Fibroblast of villous mesenchyme (primary cell): Measurements from ENCODE around the gene C1D. TPM values are rescaled to one million over a fixed set of nuclear protein-coding genes. Genes with fewer than 3 reads are reported as not detected.

Source experiments
- DNase-seq: peaks from one replicate; pipeline ENCODE4 v3.0.0-alpha.2; 2010; ENCODE audit warnings: low read depth
- H3K4me3 ChIP-seq: 2 replicates; pipeline ENCODE4 v1.5.1; 2011; ENCODE audit warnings: low read depth, mild to moderate bottlenecking, low read length
- total RNA-seq: library from RNA; depleted of rRNA; stranded (reverse); fragments of >200 nt; gene quantifications from 2 replicates; pipeline ENCODE4 v1.2.3, GENCODE V29; 2012
- TF ChIP-seq, protein P1 (sequence below): IDR thresholded peaks from 2 replicates; pipeline ENCODE4 v1.5.1; 2012; ENCODE audit warnings: low read depth, mild to moderate bottlenecking, low read length; ENCODE audit not compliant: insufficient read depth

Gene C1D
- total RNA-seq, 1 donor = 31.5 TPM

DNA sequence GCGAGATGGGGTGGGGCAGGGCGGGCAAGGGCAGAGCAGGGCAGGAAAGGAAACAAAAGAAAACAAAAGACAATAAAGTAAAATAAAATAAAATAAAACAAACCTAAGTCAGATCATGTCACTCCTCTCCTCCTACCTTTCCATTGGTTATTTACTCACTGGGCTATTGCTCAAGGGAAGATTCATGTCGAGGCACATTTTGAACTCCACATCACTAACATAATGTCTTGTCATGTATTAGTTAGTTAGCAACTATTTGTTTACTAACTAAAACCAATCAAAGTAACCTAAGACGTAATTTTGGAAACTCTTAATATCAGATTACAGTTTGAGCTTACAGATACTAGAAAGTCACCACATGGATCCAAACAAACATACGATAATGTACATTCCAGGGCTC, 2.2 kb downstream of the C1D start:
- TF ChIP-seq, protein P1, sequence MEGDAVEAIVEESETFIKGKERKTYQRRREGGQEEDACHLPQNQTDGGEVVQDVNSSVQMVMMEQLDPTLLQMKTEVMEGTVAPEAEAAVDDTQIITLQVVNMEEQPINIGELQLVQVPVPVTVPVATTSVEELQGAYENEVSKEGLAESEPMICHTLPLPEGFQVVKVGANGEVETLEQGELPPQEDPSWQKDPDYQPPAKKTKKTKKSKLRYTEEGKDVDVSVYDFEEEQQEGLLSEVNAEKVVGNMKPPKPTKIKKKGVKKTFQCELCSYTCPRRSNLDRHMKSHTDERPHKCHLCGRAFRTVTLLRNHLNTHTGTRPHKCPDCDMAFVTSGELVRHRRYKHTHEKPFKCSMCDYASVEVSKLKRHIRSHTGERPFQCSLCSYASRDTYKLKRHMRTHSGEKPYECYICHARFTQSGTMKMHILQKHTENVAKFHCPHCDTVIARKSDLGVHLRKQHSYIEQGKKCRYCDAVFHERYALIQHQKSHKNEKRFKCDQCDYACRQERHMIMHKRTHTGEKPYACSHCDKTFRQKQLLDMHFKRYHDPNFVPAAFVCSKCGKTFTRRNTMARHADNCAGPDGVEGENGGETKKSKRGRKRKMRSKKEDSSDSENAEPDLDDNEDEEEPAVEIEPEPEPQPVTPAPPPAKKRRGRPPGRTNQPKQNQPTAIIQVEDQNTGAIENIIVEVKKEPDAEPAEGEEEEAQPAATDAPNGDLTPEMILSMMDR = no peak
- H3K4me3 ChIP-seq = no peak overlapping the region
- no peak for DNase-seq

DNA sequence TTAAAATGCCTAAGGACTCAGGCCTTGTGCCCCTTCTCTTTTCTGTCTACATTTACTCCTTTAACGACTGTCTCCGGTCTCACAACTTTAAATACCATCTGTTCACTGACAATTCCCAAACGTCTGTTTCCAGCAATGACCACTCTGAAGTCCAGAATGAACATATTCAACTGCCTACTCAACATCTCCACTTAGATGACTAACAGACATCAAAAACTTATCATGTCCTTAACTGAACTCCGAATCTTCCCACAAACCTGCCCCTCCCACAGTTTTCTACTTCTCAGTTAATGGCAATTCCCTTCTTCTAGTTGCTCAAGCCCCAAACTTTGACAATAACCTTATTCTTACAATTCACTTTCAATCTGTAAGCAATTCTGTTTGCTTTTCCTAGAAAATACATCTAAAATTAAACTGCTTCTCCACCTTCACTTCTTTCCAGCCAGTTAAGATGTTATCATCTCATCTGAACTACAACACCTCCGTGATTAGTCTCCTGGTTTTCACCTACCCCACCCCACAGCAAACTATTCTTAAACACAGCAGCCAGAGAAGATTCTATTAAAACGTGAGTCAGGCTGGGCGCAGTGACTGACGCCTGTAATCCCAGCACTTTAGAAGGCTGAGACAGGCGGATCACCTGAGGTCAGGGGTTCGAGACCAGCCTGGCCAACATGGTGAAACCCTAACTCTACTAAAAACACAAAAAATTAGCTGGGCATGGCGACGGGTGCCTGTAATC, 2.8 kb downstream of the C1D start:
- peak; percentile 23 for DNase-seq
- no peak overlapping the region for H3K4me3 ChIP-seq
- TF ChIP-seq, protein P1 = no peak

DNA sequence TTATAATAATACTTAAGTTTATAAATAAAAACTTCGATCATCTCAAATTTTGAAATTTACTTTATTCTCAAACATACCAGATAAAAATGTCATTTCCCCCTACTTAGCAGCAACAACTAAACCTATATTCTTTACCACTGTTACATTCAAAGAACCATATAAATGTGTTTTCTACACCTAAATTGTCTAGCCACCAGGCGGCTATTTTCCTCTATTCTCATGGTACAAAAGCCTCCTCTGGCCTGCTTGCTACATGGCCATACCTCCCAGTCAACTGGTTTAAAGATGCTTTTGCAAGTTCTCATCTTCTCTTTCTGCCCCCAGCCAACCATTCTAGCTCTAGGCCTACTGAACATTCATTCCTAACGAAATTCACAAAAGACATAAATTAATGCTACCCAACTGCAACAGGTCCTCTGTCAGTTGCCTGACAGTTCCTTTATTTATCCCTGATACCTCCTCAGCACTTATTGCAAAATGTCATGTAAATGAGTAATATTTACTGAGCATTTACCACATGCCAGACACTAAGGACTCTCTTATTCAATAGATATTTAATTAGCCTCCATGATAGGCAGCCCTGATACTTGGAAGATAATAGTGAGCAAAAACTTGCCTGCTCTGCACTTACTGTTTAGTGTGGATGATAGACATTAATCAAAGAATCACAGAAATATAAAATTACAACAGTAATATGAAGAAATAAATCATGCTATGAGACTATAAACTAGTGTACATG, 5.0 kb downstream of the C1D start:
- no peak for DNase-seq
- H3K4me3 ChIP-seq = no peak overlapping the region
- TF ChIP-seq, protein P1 = no peak

DNA sequence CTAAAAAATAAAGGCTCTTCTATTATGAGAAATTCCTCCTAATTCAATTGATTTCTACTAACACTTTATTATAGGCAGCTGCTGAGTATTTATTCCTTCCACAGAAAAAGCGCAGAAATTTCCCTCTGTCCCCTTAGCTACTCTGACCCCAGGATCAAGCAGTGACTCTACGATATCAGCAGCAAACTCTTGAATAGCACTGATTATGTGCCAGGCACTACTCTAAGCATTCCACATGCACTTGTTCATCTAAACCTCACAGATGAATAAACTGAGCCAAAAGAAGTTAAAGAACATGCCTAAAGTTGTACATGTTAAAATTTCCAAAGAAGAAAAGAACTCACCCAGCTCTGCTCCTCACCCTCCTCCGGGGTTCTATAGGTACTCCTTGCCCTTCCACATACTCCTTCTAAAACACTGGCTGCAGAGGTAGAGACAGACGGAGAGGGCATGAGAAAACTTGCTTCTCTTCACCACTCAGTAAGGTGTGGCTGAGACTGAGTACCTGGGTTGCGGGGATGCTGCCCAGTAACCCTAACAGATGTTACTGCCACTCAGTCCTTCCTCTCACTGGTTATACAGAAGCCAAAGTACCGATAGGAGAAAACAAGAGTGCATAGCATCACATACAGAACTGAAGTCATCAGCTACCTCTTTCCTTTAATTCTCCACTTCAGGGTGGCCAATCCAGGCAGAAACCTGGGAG, 9.9 kb downstream of the C1D start:
- H3K4me3 ChIP-seq = no peak overlapping the region
- DNase-seq = no peak
- TF ChIP-seq, protein P1 = no peak

DNA sequence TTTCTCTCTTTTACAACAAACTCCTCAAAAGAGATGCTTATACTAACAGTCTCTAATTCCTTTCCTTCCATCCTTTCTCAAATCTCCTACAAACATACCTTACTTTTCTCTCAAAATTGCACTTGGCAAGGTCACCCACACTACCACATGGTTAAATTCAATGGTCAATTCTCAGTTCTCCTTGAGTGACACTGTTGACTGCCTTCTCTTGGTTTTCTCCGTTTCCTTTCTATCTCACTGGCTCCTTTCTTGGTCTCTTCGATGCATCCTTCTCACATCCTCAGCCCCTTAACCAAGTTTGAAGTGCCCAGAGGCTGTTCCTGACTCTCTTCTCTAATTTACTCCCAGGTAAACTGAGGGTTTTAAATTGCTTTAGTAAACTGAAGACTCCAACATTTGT, 12.5 kb downstream of the C1D start:
- no peak overlapping the region for H3K4me3 ChIP-seq
- TF ChIP-seq, protein P1 = no peak
- no peak for DNase-seq

DNA sequence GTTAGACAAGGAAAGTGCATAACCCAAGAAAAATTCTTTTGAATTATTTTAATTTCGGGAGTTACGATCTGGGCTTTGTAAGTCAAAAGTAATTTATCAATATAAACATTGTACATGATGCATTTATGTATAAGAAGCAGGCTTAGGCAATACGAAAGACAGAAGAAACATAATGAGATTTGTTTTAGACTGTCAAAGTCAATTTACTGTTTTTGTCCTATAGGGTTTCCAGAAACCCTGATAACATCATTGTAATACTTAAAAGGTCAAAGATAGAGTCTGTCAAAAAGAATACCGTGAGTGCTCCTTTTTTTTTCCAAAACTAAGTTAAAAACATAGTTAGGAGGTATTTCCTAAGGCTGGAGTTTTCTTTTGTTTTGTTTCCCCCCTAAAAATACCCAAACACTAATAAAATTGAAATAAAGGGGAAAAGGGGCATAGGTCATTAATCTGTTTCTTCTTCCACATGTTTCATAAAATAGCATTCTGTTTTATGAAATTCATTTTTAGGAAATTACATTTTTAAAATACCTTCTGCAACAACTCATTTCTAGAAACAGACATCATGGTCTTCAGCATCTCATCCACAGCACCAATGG, 16.1 kb downstream of the C1D start:
- no peak overlapping the region for H3K4me3 ChIP-seq
- TF ChIP-seq, protein P1 = no peak
- no peak for DNase-seq
